Measurements from ENCODE around the gene PTH2R. TPM values are rescaled to one million over a fixed set of nuclear protein-coding genes. Genes with fewer than 3 reads are reported as not detected.

Gene PTH2R
- total RNA-seq, 1 experiment from 2014 or later = 0.12 TPM

DNA sequence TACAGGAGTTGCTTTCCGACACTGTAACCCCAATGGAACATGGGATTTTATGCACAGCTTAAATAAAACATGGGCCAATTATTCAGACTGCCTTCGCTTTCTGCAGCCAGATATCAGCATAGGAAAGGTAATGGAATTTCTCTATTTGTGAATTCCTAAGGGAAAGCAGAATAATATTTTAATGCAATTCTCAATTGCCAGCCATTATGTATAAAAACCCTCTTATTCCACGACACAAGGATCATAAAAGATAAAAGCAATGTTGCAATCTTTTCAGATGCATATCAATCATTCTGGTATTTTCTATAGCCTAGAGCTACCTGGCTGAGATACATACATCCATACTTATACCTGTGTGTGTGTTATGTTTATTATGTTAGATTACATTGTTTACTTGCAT, 31.2 kb downstream of the PTH2R start:
- ChIA-PET POLR2A (no interaction called here), CTCF (no interaction called here), RAD21 (ENCODE audit: low non-redundant PET in 1 of 2, low total read pairs in 2 of 2, uncharacterized antibody in 2 of 2, unreplicated experiment in 2 of 2) (no interaction called here)
- Histone ChIP-seq H3K9ac (ENCODE audit: low read length) (no peak overlapping the region), H3K9me3 (ENCODE audit: control insufficient read depth in 1 of 2, insufficient read depth in 1 of 2, low read depth in 1 of 2, low read length in 2 of 2) (no peaks in the 10 kb centered on the region), H3K4me2 (ENCODE audit: low read length) (no peak overlapping the region), H3K4me1 (ENCODE audit: control insufficient read depth in 1 of 2, insufficient read depth in 2 of 2, low read length in 2 of 2) (no peaks in the 10 kb centered on the region), H3K27me3 (ENCODE audit: insufficient read depth, low read length) (peaks cover 12% of the 10 kb centered on the region; the same call in 1 of the 2 replicates), H4K20me1 (ENCODE audit: insufficient read depth) (no peaks in the 10 kb centered on the region), H3K9me2 (ENCODE audit: insufficient read depth) (0 out of 2 replicates have a peak, but pooled peaks cover under 1% of the 10 kb centered on the region), H3K79me2 (ENCODE audit: insufficient read depth, low read length) (no peaks in the 10 kb centered on the region), H3K4me3 (replicated peaks in 1 of 2; ENCODE audit: low read depth in 1 of 2, low read length in 2 of 2) (no peak overlapping the region), H3K27ac (ENCODE audit: low read depth, low read length) (no peak overlapping the region), H2AFZ (ENCODE audit: low read depth, low read length, poor library complexity, severe bottlenecking) (no peak overlapping the region), H3K36me3 (ENCODE audit: control insufficient read depth in 1 of 2, insufficient read depth in 2 of 2, low read length in 2 of 2) (no peaks in the 10 kb centered on the region)
- ATAC-seq (no peak), DNase-seq (ENCODE audit: low read depth, low spot score) (no peak)
- TF ChIP-seq POLR2A (IDR thresholded peaks at IDR 0.05; ENCODE audit: borderline replicate concordance, extremely low read depth, insufficient read depth, insufficient read length) = no peak
- TF ChIP-seq, protein P1, sequence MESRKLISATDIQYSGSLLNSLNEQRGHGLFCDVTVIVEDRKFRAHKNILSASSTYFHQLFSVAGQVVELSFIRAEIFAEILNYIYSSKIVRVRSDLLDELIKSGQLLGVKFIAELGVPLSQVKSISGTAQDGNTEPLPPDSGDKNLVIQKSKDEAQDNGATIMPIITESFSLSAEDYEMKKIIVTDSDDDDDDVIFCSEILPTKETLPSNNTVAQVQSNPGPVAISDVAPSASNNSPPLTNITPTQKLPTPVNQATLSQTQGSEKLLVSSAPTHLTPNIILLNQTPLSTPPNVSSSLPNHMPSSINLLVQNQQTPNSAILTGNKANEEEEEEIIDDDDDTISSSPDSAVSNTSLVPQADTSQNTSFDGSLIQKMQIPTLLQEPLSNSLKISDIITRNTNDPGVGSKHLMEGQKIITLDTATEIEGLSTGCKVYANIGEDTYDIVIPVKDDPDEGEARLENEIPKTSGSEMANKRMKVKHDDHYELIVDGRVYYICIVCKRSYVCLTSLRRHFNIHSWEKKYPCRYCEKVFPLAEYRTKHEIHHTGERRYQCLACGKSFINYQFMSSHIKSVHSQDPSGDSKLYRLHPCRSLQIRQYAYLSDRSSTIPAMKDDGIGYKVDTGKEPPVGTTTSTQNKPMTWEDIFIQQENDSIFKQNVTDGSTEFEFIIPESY (IDR thresholded peaks at IDR 0.05; ENCODE audit: extremely low read depth, insufficient replicate concordance, low read length) = no peak
- TF ChIP-seq RAD21 (IDR thresholded peaks at IDR 0.05; ENCODE audit: low read depth) = no peak
- no peak for TF ChIP-seq ZNF274 (IDR thresholded peaks at IDR 0.05; ENCODE audit: low read depth, low read length)
- TF ChIP-seq TCF7L2 (IDR thresholded peaks at IDR 0.05; ENCODE audit: borderline replicate concordance, extremely low read depth, insufficient read depth, insufficient read length) = no peak
- no peak for TF ChIP-seq ZFX (IDR thresholded peaks at IDR 0.05)
- no peak for TF ChIP-seq POLR2AphosphoS5 (IDR thresholded peaks at IDR 0.05; ENCODE audit: low read depth, low read length)
- TF ChIP-seq, protein P2, sequence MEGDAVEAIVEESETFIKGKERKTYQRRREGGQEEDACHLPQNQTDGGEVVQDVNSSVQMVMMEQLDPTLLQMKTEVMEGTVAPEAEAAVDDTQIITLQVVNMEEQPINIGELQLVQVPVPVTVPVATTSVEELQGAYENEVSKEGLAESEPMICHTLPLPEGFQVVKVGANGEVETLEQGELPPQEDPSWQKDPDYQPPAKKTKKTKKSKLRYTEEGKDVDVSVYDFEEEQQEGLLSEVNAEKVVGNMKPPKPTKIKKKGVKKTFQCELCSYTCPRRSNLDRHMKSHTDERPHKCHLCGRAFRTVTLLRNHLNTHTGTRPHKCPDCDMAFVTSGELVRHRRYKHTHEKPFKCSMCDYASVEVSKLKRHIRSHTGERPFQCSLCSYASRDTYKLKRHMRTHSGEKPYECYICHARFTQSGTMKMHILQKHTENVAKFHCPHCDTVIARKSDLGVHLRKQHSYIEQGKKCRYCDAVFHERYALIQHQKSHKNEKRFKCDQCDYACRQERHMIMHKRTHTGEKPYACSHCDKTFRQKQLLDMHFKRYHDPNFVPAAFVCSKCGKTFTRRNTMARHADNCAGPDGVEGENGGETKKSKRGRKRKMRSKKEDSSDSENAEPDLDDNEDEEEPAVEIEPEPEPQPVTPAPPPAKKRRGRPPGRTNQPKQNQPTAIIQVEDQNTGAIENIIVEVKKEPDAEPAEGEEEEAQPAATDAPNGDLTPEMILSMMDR (IDR thresholded peaks at IDR 0.05 in 2 of 3, conservative IDR thresholded peaks at IDR 0.05 in 1 of 3; ENCODE audit: borderline replicate concordance in 1 of 3, insufficient read depth in 1 of 3, low read depth in 2 of 3, low read length in 2 of 3) = no peak
- TF ChIP-seq JUND (IDR thresholded peaks at IDR 0.05) = no peak
- no peak for TF ChIP-seq SRF (IDR thresholded peaks at IDR 0.05; ENCODE audit: low read depth)
- no peak for TF ChIP-seq FOSL1 (IDR thresholded peaks at IDR 0.05; ENCODE audit: low read depth)
- TF ChIP-seq CBX3 (IDR thresholded peaks at IDR 0.05; ENCODE audit: low read depth) = no peak
- no peak for TF ChIP-seq EZH2 (IDR thresholded peaks at IDR 0.05)
- no peak for TF ChIP-seq SP1 (IDR thresholded peaks at IDR 0.05; ENCODE audit: low read depth)
- TF ChIP-seq, protein P3, sequence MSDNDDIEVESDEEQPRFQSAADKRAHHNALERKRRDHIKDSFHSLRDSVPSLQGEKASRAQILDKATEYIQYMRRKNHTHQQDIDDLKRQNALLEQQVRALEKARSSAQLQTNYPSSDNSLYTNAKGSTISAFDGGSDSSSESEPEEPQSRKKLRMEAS (IDR thresholded peaks at IDR 0.05) = no peak
- TF ChIP-seq EGR1 (IDR thresholded peaks at IDR 0.05; ENCODE audit: low read depth) = no peak
- no peak for TF ChIP-seq SIN3A (IDR thresholded peaks at IDR 0.05; ENCODE audit: low read depth)
- intact Hi-C loops (cut with micrococcal nuclease) = no loop called here
- BruUV-seq (replicated peaks) = no TSS peak

Data from HCT116 (cell line).